Skeletal muscle cell (primary cell): ENCODE measurements around the gene SLC24A2.
"Not testable (repeated sequence)": the region's sequence is repeated elsewhere in the genome, so short reads cannot be mapped to it uniquely, and the experiment has no call there.

Experiments
- DNase-seq: peaks from one replicate; pipeline ENCODE4 v3.0.0-alpha.2; 2010; ENCODE audit warnings: low read depth
- H3K4me3 ChIP-seq: 2 replicates; pipeline ENCODE4 v1.5.1; 2011; ENCODE audit warnings: low read depth, mild to moderate bottlenecking, control low read depth, low read length, moderate library complexity

SLC24A2 gene

GRCh38 chr9:19788614-19789271 lies at the start of gene SLC24A2:
Gene SLC24A2 (minus strand): TSS chr9:19789037.
- H3K4me3 ChIP-seq, result peak within 1 kb of the TSS; percentile 16
- no peak for DNase-seq

GRCh38 chr9:19833331-19833730 lies 44.5 kb upstream of the SLC24A2 start:
- DNase-seq, H3K4me3 ChIP-seq: not testable (repeated sequence)

- no peak overlapping the region for H3K4me3 ChIP-seq
- no peak for DNase-seq
Observed at GRCh38 chr9:19830796-19831195, 42.0 kb upstream of the SLC24A2 start.

- H3K4me3 ChIP-seq, result no peak overlapping the region
- no peak for DNase-seq
Observed at GRCh38 chr9:19828576-19829109, 39.8 kb upstream of the SLC24A2 start.

- DNase-seq, result no peak
- no peak overlapping the region for H3K4me3 ChIP-seq
Observed at GRCh38 chr9:19816769-19817168, 27.9 kb upstream of the SLC24A2 start.

GRCh38 chr9:19812194-19812593 lies 23.4 kb upstream of the SLC24A2 start:
- no peak for DNase-seq
- no peak overlapping the region for H3K4me3 ChIP-seq

- H3K4me3 ChIP-seq, result no peak overlapping the region
- DNase-seq, result no peak
Observed at GRCh38 chr9:19809422-19810269, 20.8 kb upstream of the SLC24A2 start.

GRCh38 chr9:19807182-19807892 lies 18.5 kb upstream of the SLC24A2 start:
- H3K4me3 ChIP-seq, result no peak overlapping the region
- no peak for DNase-seq

- H3K4me3 ChIP-seq, result no peak overlapping the region
- no peak for DNase-seq
Observed at GRCh38 chr9:19804431-19804830, 15.6 kb upstream of the SLC24A2 start.

GRCh38 chr9:19800884-19801283 lies 12.0 kb upstream of the SLC24A2 start:
- no peak for DNase-seq

GRCh38 chr9:19799784-19800183 lies 10.9 kb upstream of the SLC24A2 start:
- DNase-seq, result no peak
- no peak overlapping the region for H3K4me3 ChIP-seq

More at GRCh38 chr9:19800884-19801283, 12.0 kb upstream of the SLC24A2 start:
- H3K4me3 ChIP-seq, result no peak overlapping the region

- no peak for DNase-seq
- no peak overlapping the region for H3K4me3 ChIP-seq
Observed at GRCh38 chr9:19788152-19788551, 685 bp downstream of the SLC24A2 start.

GRCh38 chr9:19787672-19788071 lies 1.2 kb downstream of the SLC24A2 start:
- DNase-seq, result no peak
- H3K4me3 ChIP-seq, result no peak overlapping the region

GRCh38 chr9:19785230-19785629 lies 3.6 kb downstream of the SLC24A2 start:
- no peak for DNase-seq
- no peak overlapping the region for H3K4me3 ChIP-seq

- no peak for DNase-seq
- H3K4me3 ChIP-seq, result no peak overlapping the region
Observed at GRCh38 chr9:19784136-19784535, 4.7 kb downstream of the SLC24A2 start.

- no peak overlapping the region for H3K4me3 ChIP-seq
- no peak for DNase-seq
Observed at GRCh38 chr9:19783500-19783899, 5.3 kb downstream of the SLC24A2 start.

- no peak for DNase-seq
Observed at GRCh38 chr9:19782005-19782404, 6.8 kb downstream of the SLC24A2 start.

GRCh38 chr9:19781240-19781639 lies 7.6 kb downstream of the SLC24A2 start:
- DNase-seq, result no peak
- no peak overlapping the region for H3K4me3 ChIP-seq

More at GRCh38 chr9:19782005-19782404, 6.8 kb downstream of the SLC24A2 start:
- no peak overlapping the region for H3K4me3 ChIP-seq

GRCh38 chr9:19771446-19771845 lies 17.4 kb downstream of the SLC24A2 start:
- DNase-seq, result no peak
- H3K4me3 ChIP-seq, result no peak overlapping the region

GRCh38 chr9:19770973-19771372 lies 17.9 kb downstream of the SLC24A2 start:
- no peak overlapping the region for H3K4me3 ChIP-seq
- DNase-seq, result no peak
